Hematopoietic multipotent progenitor cell treated with erythropoietin and hydrocortisone succinate and interleukin-3 and kit ligand, for 4 days (in vitro differentiated cells): ENCODE results near the gene P4HA2.
"Not testable (repeated sequence)": the region's sequence is repeated elsewhere in the genome, so short reads cannot be mapped to it uniquely, and the experiment has no call there.

ENCODE experiments used
- DNase-seq: peaks from one replicate; pipeline ENCODE4 v3.0.0-alpha.2; 2015

P4HA2 gene

GRCh38 chr5:132195727-132196126 is 31.9 kb downstream of the P4HA2 start:
- no peak for DNase-seq

- DNase-seq: no peak
These were observed 34.4 kb downstream of the P4HA2 start for GRCh38 chr5:132193165-132193694.

GRCh38 chr5:132190161-132190817 is 37.4 kb downstream of the P4HA2 start:
- peak; percentile 91 for DNase-seq

GRCh38 chr5:132184588-132184987 is 43.1 kb downstream of the P4HA2 start:
- DNase-seq: no peak

GRCh38 chr5:132183723-132184122 is 43.9 kb downstream of the P4HA2 start:
- DNase-seq: peak; percentile 26

- DNase-seq: no peak
These were observed 45.2 kb downstream of the P4HA2 start for GRCh38 chr5:132182359-132183040.

- peak; percentile 16 for DNase-seq
These were observed 46.5 kb downstream of the P4HA2 start for GRCh38 chr5:132181011-132181629.

GRCh38 chr5:132180134-132180745 is 47.4 kb downstream of the P4HA2 start:
- peak; percentile 84 for DNase-seq

GRCh38 chr5:132179405-132179804 is 48.2 kb downstream of the P4HA2 start:
- DNase-seq: peak; percentile 24

- peak; percentile 59 for DNase-seq
These were observed 49.9 kb downstream of the P4HA2 start for GRCh38 chr5:132177691-132178149.

- peak; percentile 86 for DNase-seq
These were observed 50.7 kb downstream of the P4HA2 start for GRCh38 chr5:132176987-132177386.

GRCh38 chr5:132176521-132176945 is 51.1 kb downstream of the P4HA2 start:
- DNase-seq: peak; percentile 31

GRCh38 chr5:132162945-132163344 is 64.7 kb downstream of the P4HA2 start:
- no peak for DNase-seq

GRCh38 chr5:132161574-132162326 is 65.9 kb downstream of the P4HA2 start:
- not testable (repeated sequence) for DNase-seq

GRCh38 chr5:132156413-132156812 is 71.2 kb downstream of the P4HA2 start:
- no peak for DNase-seq

GRCh38 chr5:132150565-132150964 is 77.1 kb downstream of the P4HA2 start:
- no peak for DNase-seq

GRCh38 chr5:132147663-132148062 is 80.0 kb downstream of the P4HA2 start:
- DNase-seq: peak; percentile 69

GRCh38 chr5:132145326-132145725 is 82.3 kb downstream of the P4HA2 start:
- DNase-seq: not testable (repeated sequence)

GRCh38 chr5:132143148-132143547 is 84.5 kb downstream of the P4HA2 start:
- no peak for DNase-seq

- DNase-seq: no peak
These were observed 85.2 kb downstream of the P4HA2 start for GRCh38 chr5:132142459-132142858.
